ENCODE measurements around the gene GRID2. TPM values are rescaled to one million over a fixed set of nuclear protein-coding genes. Genes with fewer than 3 reads are reported as not detected.

The GRID2 gene
- total RNA-seq, 1 experiment from 2014 or later = 2.2 TPM

- DNase-seq = no peak
- Histone ChIP-seq H3K36me3 (ENCODE audit: low read depth, low read length) (no peaks in the 10 kb centered on the region), H3F3A (ENCODE audit: low read length, unreplicated experiment) (no peaks in the 10 kb centered on the region), H3K27ac (ENCODE audit: low read length) (no peak overlapping the region), H3K9me2 (replicated peaks; ENCODE audit: low read length) (no peaks in the 10 kb centered on the region), H3K4me2 (ENCODE audit: low read length) (no peak overlapping the region), H3K9me3 (ENCODE audit: low read length) (no peaks in the 10 kb centered on the region), H3K79me2 (ENCODE audit: low read length) (no peaks in the 10 kb centered on the region), H2AFZ (ENCODE audit: low read length) (no peak overlapping the region), H3K27me3 (ENCODE audit: low read length) (no peaks in the 10 kb centered on the region), H3K9ac (ENCODE audit: low read length) (no peak overlapping the region), H3K4me1 (ENCODE audit: insufficient read depth, low read length) (no peaks in the 10 kb centered on the region), H4K20me1 (ENCODE audit: low read length) (no peaks in the 10 kb centered on the region), H3K4me3 (ENCODE audit: low read length) (no peak overlapping the region)
- ChIA-PET POLR2A (ENCODE audit: unreplicated experiment) (no interaction called here), CTCF (no interaction called here)
- no peak for ATAC-seq
- TF ChIP-seq CTCF (conservative IDR thresholded peaks at IDR 0.05; ENCODE audit: low read depth, low read length) = no peak
- no peak for TF ChIP-seq EZH2 (IDR thresholded peaks at IDR 0.05; ENCODE audit: low read length, unreplicated experiment)
- no peak for TF ChIP-seq EZH2phosphoT487 (IDR thresholded peaks at IDR 0.05; ENCODE audit: borderline replicate concordance, low read length)
- no TSS peak for BruUV-seq (replicated peaks)
- intact Hi-C loops (cut with micrococcal nuclease) = no loop called here
Observed at GRCh38 chr4:93501946-93502345, 1198.2 kb downstream of the GRID2 start.

GRCh38 chr4:93502991-93503390, 1199.2 kb downstream of the GRID2 start:
- no peak overlapping the region for H2AFZ ChIP-seq (ENCODE audit: low read length)
- no TSS peak for BruUV-seq (replicated peaks)
- ATAC-seq (no peak), DNase-seq (no peak)
- no peaks in the 10 kb centered on the region for H3K79me2 ChIP-seq (ENCODE audit: low read length)
- H3F3A ChIP-seq (ENCODE audit: low read length, unreplicated experiment) = no peaks in the 10 kb centered on the region
- no peak overlapping the region for H3K4me2 ChIP-seq (ENCODE audit: low read length)
- H4K20me1 ChIP-seq (ENCODE audit: low read length) = no peaks in the 10 kb centered on the region
- H3K9me2 ChIP-seq (replicated peaks; ENCODE audit: low read length) = no peaks in the 10 kb centered on the region
- H3K9ac ChIP-seq (ENCODE audit: low read length) = no peak overlapping the region
- intact Hi-C loops (cut with micrococcal nuclease) = no loop called here
- ChIA-PET CTCF (no interaction called here), POLR2A (ENCODE audit: unreplicated experiment) (no interaction called here)
- no peaks in the 10 kb centered on the region for H3K36me3 ChIP-seq (ENCODE audit: low read depth, low read length)
- TF ChIP-seq CTCF (conservative IDR thresholded peaks at IDR 0.05; ENCODE audit: low read depth, low read length) (no peak), EZH2phosphoT487 (IDR thresholded peaks at IDR 0.05; ENCODE audit: borderline replicate concordance, low read length) (no peak), EZH2 (IDR thresholded peaks at IDR 0.05; ENCODE audit: low read length, unreplicated experiment) (no peak)
- no peak overlapping the region for H3K27ac ChIP-seq (ENCODE audit: low read length)
- no peaks in the 10 kb centered on the region for H3K27me3 ChIP-seq (ENCODE audit: low read length)
- H3K4me3 ChIP-seq (ENCODE audit: low read length) = no peak overlapping the region
- no peaks in the 10 kb centered on the region for H3K4me1 ChIP-seq (ENCODE audit: insufficient read depth, low read length)
- no peaks in the 10 kb centered on the region for H3K9me3 ChIP-seq (ENCODE audit: low read length)

GRCh38 chr4:93513851-93514250, 1210.1 kb downstream of the GRID2 start:
- H3K9ac ChIP-seq (ENCODE audit: low read length) = no peak overlapping the region
- TF ChIP-seq CTCF (conservative IDR thresholded peaks at IDR 0.05; ENCODE audit: low read depth, low read length) (no peak), EZH2phosphoT487 (IDR thresholded peaks at IDR 0.05; ENCODE audit: borderline replicate concordance, low read length) (no peak)
- no peaks in the 10 kb centered on the region for H3K4me1 ChIP-seq (ENCODE audit: insufficient read depth, low read length)
- intact Hi-C loops (cut with micrococcal nuclease) = no loop called here
- H3F3A ChIP-seq (ENCODE audit: low read length, unreplicated experiment) = no peaks in the 10 kb centered on the region
- H3K36me3 ChIP-seq (ENCODE audit: low read depth, low read length) = no peaks in the 10 kb centered on the region
- H3K27me3 ChIP-seq (ENCODE audit: low read length) = no peaks in the 10 kb centered on the region
- no peaks in the 10 kb centered on the region for H3K9me3 ChIP-seq (ENCODE audit: low read length)
- DNase-seq (no peak), ATAC-seq (no peak)
- CTCF ChIA-PET = no interaction called here
- H3K9me2 ChIP-seq (replicated peaks; ENCODE audit: low read length) = no peaks in the 10 kb centered on the region
- BruUV-seq (replicated peaks) = no TSS peak
- no peaks in the 10 kb centered on the region for H3K79me2 ChIP-seq (ENCODE audit: low read length)
- no peaks in the 10 kb centered on the region for H4K20me1 ChIP-seq (ENCODE audit: low read length)
- POLR2A ChIA-PET (ENCODE audit: unreplicated experiment) = no interaction called here
- H3K4me3 ChIP-seq (ENCODE audit: low read length) = no peak overlapping the region
- H3K4me2 ChIP-seq (ENCODE audit: low read length) = no peak overlapping the region
- H3K27ac ChIP-seq (ENCODE audit: low read length) = no peak overlapping the region
- H2AFZ ChIP-seq (ENCODE audit: low read length) = no peak overlapping the region
